ENCODE results near the gene ANXA7.

- no peak for TF ChIP-seq POLR2A (IDR thresholded peaks at IDR 0.05; ENCODE audit: low read length)
- TF ChIP-seq GATA1 (IDR thresholded peaks at IDR 0.05; ENCODE audit: low read depth, low read length): no peak
Observed at GRCh38 chr10:73414230-73414945, 530 bp upstream of the ANXA7 start.

Data from erythroblast (primary cell).